Skeletal muscle tissue (tissue), 4 donors: ENCODE results near the gene ARHGEF39. TPM values are rescaled to one million over a fixed set of nuclear protein-coding genes. Genes with fewer than 3 reads are reported as not detected.

Experiments
- H3K27ac ChIP-seq: one replicate; pipeline ENCODE4 v1.7.0; 2013; ENCODE audit warnings: mild to moderate bottlenecking, low read depth, low read length, inconsistent platforms
- H3K27me3 ChIP-seq, 3 donors: one replicate each; pipeline ENCODE4 v1.7.0; 2013; ENCODE audit warnings: low read length in 3 of 3; ENCODE audit not compliant: control insufficient read depth in 3 of 3, insufficient read depth in 3 of 3
- H3K36me3 ChIP-seq, 3 donors: one replicate each; pipeline ENCODE4 v1.7.0; 2013; ENCODE audit warnings: low read length in 3 of 3; ENCODE audit not compliant: control insufficient read depth in 3 of 3, insufficient read depth in 3 of 3
- H3K4me1 ChIP-seq, 3 donors: one replicate each; pipeline ENCODE4 v1.7.0; 2013; ENCODE audit warnings: low read length in 3 of 3, mild to moderate bottlenecking in 3 of 3; ENCODE audit not compliant: control insufficient read depth in 3 of 3, insufficient read depth in 3 of 3
- H3K4me3 ChIP-seq, 3 donors: one replicate each; pipeline ENCODE4 v1.7.0; 2013; ENCODE audit warnings: low read length in 3 of 3
- H3K9ac ChIP-seq, 3 donors: one replicate each; pipeline ENCODE4 v1.7.0; 2013; ENCODE audit warnings: low read length in 3 of 3, mild to moderate bottlenecking in 3 of 3, moderate library complexity in 2 of 3, low read depth in 1 of 3
- H3K9me3 ChIP-seq, 3 donors: one replicate each; pipeline ENCODE4 v1.7.0; 2013; ENCODE audit warnings: low read length in 3 of 3; ENCODE audit not compliant: control insufficient read depth in 3 of 3
- total RNA-seq: library from RNA; depleted of rRNA; stranded (reverse); fragments of >200 nt; gene quantifications from one replicate; pipeline ENCODE4 v1.2.3, GENCODE V29; 2014
- donor health status: Osteomylitis.

Gene ARHGEF39
- total RNA-seq, 1 donor from 2014 or later, result 0.52 TPM

DNA sequence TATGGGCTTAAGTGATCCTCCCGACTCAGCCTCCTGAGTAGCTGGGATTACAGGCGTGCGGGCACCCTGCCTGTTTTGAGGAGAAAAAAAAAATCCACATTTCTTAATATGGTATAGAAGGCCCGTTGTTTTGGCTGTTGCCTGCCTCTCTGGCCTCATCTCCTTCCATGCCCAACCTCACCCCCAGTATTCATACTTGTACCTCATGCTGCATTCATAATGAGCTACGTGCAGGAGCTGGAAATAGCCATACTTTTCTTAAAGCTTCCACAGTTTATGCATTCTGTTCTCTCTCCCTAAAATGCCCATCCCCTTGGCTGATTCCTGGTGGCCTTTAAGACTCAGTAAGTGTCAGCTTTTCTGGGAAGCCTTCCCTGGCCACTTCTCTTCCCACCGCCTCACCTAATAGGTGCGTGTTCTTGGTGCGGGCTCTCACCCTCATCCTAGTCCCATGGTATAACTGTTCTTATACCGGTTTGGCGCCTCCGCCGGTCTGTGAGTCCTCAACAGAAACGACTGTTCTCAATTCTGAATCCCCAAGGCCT is 26.8 kb upstream of the ARHGEF39 start:
- Histone ChIP-seq H3K9ac (peak overlapping the region in 2 of 3 donors; percentile 96 to 100), H3K27me3 (no peaks in the 10 kb centered on the region), H3K4me1 (peaks cover 18 to 41% (median 20%) of the 10 kb centered on the region in 3 donors), H3K27ac (peak overlapping the region; percentile 98), H3K9me3 (no peaks in the 10 kb centered on the region), H3K36me3 (peaks cover 18 to 27% (median 20%) of the 10 kb centered on the region in 3 donors), H3K4me3 (peak overlapping the region in 1 of 3 donors; percentile 80)

DNA sequence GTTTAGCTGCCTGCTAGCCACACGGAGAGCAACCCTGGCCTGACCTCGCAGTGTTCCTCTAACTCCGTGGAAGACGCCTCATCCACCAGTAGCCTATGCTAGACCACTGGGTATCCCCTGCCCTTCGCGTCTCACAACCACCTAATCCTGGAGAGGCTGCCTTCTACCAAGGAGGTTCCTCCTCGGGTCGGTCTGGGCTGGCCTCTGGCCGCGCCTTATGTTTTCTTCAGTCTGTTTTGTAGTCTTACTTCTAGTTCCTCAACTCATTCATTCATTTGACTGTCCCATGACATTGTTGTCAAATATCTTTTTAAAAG is 26.3 kb upstream of the ARHGEF39 start:
- Histone ChIP-seq H3K4me1 (peaks cover 16 to 41% (median 20%) of the 10 kb centered on the region in 3 donors), H3K9me3 (no peaks in the 10 kb centered on the region), H3K9ac (peak overlapping the region; percentile 76 to 100 (median 96))

DNA sequence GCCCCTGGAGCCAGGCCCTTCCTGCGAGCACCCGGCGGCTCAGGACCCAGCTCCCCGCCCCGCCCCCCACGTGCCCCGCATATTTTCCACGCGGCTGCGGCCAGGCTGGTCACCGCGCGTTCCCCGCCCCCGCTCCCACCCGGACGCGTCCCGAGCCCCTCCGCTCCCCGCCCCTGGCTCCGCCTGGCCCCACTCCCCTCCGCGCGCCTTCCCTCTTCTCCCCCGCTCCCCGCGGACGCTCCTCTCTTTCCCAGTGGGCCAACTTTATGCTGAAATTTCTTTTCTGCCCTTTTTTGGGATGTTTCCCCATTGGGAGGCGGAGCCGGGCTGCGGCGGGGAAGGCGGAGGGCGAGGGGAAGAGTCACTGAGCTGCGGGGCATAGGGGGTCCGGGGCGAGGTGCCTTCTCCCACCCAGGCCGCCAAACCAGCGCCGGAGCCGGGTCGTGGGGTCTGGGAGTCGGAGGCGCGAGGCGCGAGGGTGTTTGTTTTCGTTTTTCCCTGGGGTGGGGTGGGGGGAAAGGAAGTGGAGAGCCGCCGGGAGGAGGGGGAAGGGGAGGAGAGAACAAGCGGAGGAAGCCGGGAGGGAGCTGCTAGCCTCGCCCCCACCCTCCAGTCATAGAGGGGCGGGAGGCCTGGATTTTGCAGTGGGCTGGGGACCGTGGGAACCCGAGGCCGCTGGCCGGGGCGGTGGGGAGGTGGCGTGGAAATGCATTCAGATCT is 25.8 kb upstream of the ARHGEF39 start:
- Histone ChIP-seq H3K4me1 (peaks cover 20 to 43% (median 20%) of the 10 kb centered on the region in 3 donors), H3K27me3 (no peaks in the 10 kb centered on the region), H3K36me3 (peaks cover 15 to 31% (median 21%) of the 10 kb centered on the region in 3 donors), H3K4me3 (peak overlapping the region; percentile 84 to 98 (median 96)), H3K27ac (peak overlapping the region; percentile 98), H3K9ac (peak overlapping the region; percentile 85 to 100 (median 100)), H3K9me3 (no peaks in the 10 kb centered on the region)

More for the DNA sequence above, 26.3 kb upstream of the ARHGEF39 start:
- H3K4me3 ChIP-seq, result peak overlapping the region; percentile 67 to 98 (median 80)
- no peaks in the 10 kb centered on the region for H3K27me3 ChIP-seq
- H3K27ac ChIP-seq, result peak overlapping the region; percentile 98
- H3K36me3 ChIP-seq, result peaks cover 16 to 31% (median 18%) of the 10 kb centered on the region in 3 donors

DNA sequence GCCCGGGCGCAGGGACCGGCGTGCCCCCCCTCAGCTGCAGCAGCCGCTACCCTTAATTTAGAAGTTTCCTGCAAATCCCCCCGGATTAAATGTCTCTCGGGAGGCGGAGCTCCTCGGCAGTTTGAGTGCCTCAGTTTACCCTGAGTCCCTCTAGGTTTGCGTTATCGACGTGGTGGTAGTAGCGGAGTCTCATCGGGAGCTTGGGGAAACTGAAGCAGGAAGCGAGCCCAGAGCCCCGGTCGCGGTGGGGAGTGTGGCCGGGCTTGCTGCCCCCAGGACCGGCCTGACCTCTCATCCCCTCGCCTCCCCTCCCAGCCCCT is 25.3 kb upstream of the ARHGEF39 start:
- Histone ChIP-seq H3K36me3 (peaks cover 21 to 34% (median 26%) of the 10 kb centered on the region in 3 donors), H3K4me1 (peaks cover 25 to 48% (median 26%) of the 10 kb centered on the region in 3 donors), H3K9ac (peak overlapping the region; percentile 85 to 100 (median 100)), H3K9me3 (no peaks in the 10 kb centered on the region), H3K27me3 (no peaks in the 10 kb centered on the region), H3K4me3 (peak overlapping the region; percentile 84 to 98 (median 96)), H3K27ac (peak overlapping the region; percentile 98)

DNA sequence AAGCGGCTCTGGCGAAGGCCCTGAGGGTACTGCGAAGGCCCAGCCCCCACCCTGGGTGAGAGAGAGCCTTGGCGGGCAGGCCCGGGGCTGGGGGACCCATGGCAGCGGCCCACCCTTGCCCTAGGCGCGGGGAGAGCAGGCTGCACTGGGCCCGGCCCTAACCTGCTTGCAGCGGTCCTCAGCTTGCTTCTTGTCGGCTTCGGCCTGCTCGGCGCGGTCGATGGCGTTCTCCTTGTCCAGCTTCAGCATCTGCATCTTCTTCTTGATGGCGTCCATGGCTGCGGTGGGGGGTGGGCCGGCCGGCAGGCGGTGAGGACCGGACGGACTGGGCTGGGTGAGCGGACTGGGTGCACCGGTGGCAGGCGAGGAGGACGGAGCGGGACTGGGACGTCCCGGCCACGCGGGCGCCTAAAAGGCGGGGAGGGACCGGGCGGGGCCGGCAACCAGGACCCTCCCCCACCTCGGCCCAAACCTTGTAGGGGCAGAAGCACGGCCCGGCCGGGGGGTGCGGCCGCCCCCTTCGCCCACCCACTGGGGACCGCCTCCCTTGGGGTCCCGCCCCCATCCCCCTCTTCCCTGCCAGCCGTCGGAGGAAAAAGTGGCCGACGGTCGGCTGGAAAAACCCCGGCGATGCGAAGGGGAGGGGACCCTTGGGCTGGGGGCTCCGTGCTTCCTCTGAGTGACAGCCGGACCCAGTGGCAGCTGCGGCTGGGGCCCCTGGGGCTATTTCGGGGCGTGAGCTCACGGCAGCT is 24.7 kb upstream of the ARHGEF39 start, which contains the start of gene TPM2:
Gene TPM2 (minus strand): TSS at position 384 of the 752 bp plus-strand sequence. CDS start 108 bp downstream, at position 276.
- peak within 1 kb of the TSS; percentile 90 to 98 (median 96) for H3K4me3 ChIP-seq
- H3K9ac ChIP-seq, result peak within 1 kb of the TSS; percentile 99 to 100 (median 100)
- H3K4me1 ChIP-seq, result peaks cover 30 to 53% (median 31%) of the 10 kb centered on the region in 3 donors
- peak within 1 kb of the TSS; percentile 98 for H3K27ac ChIP-seq
- H3K36me3 ChIP-seq, result peaks cover 26 to 40% (median 32%) of the 10 kb centered on the region in 3 donors
- no peaks in the 10 kb centered on the region for H3K27me3 ChIP-seq
- no peaks in the 10 kb centered on the region for H3K9me3 ChIP-seq

DNA sequence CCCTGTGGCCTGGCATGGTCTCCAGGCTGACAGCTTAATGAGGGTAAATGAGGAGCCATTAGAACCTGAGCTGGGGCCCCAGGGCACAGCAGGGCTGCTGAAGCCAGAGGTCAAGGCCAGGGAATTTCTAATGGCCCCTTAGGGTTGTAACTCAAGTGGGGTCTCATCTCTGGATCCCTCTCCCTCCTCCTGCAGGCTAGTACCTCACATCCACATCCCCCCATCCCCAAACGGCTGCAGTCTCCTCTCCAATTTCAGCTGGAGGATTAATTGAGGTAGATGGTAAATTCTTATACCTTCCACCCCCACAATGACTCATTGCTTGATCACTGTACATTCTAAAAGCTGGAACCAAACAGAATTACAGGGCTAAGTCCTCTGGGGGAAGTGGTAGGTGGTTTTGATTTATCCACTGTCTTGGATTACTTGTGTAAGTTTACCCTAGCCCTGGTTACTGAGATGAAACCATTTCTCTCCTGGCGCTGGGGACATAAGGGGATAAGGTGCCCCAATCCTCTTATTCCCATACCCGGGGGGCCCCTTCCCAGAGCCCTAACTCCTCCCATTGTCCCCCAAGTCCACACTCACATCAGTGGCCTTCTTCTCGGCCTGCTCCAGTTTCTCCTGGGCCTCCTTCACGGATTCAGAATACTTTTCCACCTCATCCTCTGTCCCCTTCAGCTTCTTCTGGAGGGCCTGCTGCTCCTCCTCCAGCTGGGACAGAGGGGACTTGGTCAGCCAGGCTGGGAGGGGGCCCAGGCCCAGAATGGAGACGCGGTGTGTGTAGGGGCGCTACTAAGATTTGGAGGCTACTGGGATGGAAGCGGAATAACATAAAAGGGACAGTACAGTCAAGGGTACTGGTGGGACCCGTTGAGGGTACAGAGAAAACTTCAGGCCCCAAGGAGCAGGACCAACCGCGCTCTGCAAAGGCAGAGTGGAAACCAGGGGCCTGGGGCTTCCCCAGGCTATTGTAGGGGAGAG is 23.9 kb upstream of the ARHGEF39 start:
- H3K4me1 ChIP-seq, result peaks cover 31 to 62% (median 37%) of the 10 kb centered on the region in 3 donors
- H3K27me3 ChIP-seq, result no peaks in the 10 kb centered on the region
- H3K4me3 ChIP-seq, result peak overlapping the region; percentile 90 to 98 (median 96)
- H3K9ac ChIP-seq, result peak overlapping the region; percentile 99 to 100 (median 100)
- peak overlapping the region; percentile 98 for H3K27ac ChIP-seq
- peaks cover 35 to 48% (median 40%) of the 10 kb centered on the region in 3 donors for H3K36me3 ChIP-seq
- H3K9me3 ChIP-seq, result no peaks in the 10 kb centered on the region

DNA sequence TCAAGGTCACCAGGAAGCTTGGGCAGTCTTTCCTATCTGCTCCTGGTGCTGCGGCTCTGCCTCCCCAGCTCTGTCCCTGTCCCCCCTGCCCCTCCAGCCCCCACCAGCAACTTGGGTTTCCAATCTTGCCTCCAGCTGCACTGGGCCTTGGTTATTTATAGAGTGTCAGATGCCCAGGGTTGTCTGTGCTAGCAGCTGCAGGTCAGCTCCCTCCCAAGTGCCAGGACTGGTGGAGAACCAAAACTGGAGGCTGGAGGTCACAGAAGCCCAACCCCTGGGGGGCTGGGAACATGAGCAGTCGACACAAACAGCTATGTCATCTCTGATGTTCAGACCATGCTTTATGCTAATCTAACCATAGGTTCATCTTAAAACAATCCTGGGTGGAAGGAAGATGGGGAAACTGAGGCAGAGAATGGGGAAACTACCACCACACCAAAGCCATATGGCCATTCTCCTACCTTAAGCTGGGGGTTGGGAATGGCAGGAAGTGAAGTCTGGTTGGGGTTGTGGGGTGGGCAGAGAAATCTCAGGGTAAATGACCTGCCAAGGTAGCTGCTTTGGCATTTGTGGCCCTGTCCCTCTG is 23.1 kb upstream of the ARHGEF39 start:
- no peaks in the 10 kb centered on the region for H3K9me3 ChIP-seq
- H3K27me3 ChIP-seq, result no peaks in the 10 kb centered on the region
- H3K9ac ChIP-seq, result peak overlapping the region; percentile 99 to 100 (median 100)
- H3K4me1 ChIP-seq, result peaks cover 31 to 70% (median 37%) of the 10 kb centered on the region in 3 donors
- H3K36me3 ChIP-seq, result peaks cover 43 to 56% (median 48%) of the 10 kb centered on the region in 3 donors
- peak overlapping the region; percentile 90 to 98 (median 96) for H3K4me3 ChIP-seq
- H3K27ac ChIP-seq, result peak overlapping the region; percentile 98

DNA sequence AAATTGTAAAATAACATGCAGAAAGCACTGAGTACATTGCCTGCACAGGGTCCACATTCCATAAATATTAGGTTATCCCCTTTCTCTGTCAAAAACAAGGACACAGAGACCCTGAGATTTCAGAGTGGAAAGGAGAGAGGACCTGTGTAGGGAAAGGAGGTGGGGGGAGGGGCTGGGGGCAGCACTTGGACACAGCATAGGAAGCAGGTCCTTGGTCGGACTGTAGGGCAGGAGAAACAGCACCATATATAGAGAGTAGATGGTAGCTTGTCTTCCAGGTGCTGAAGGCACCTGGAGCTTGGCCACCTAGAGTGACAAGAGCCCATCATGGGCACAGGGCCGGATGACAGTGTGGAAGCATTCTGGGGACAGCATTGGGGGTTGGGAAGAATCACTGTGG is 22.3 kb upstream of the ARHGEF39 start:
- Histone ChIP-seq H3K9me3 (no peaks in the 10 kb centered on the region), H3K4me3 (peak overlapping the region; percentile 90 to 98 (median 96)), H3K36me3 (peaks cover 49 to 63% (median 56%) of the 10 kb centered on the region in 3 donors), H3K4me1 (peaks cover 31 to 77% (median 37%) of the 10 kb centered on the region in 3 donors), H3K27ac (peak overlapping the region; percentile 98), H3K9ac (peak overlapping the region; percentile 99 to 100 (median 100)), H3K27me3 (no peaks in the 10 kb centered on the region)
